Neuronal stem cell (in vitro differentiated cells): ENCODE measurements around the gene PSMA6.

Source experiments
- DNase-seq: peaks from one replicate; pipeline ENCODE4 v3.0.0-alpha.2; 2013; ENCODE audit warnings: low spot score
- H2AFZ ChIP-seq: one replicate; pipeline ENCODE4 v1.6.1; 2013; ENCODE audit warnings: mild to moderate bottlenecking, low read length, inconsistent platforms
- H2AK5ac ChIP-seq: 2 replicates; pipeline ENCODE4 v1.6.1; 2013; ENCODE audit warnings: low read depth, mild to moderate bottlenecking, inconsistent platforms, low read length, moderate library complexity, mixed read lengths
- H2BK120ac ChIP-seq: 2 replicates; pipeline ENCODE4 v1.6.1; 2013; ENCODE audit warnings: low read depth, mild to moderate bottlenecking, inconsistent platforms, low read length, moderate library complexity, mixed read lengths
- H2BK12ac ChIP-seq: one replicate; pipeline ENCODE4 v1.6.1; 2013; ENCODE audit warnings: low read length, inconsistent platforms
- H2BK15ac ChIP-seq: 2 replicates; pipeline ENCODE4 v1.6.1; 2013; ENCODE audit warnings: mild to moderate bottlenecking, low read length, inconsistent platforms, mixed read lengths
- H2BK5ac ChIP-seq: one replicate; pipeline ENCODE4 v1.6.1; 2013; ENCODE audit warnings: inconsistent platforms, mild to moderate bottlenecking, low read length, moderate library complexity
- H3K14ac ChIP-seq: one replicate; pipeline ENCODE4 v1.6.1; 2013; ENCODE audit warnings: low read length, inconsistent platforms
- H3K18ac ChIP-seq: 2 replicates; pipeline ENCODE4 v1.6.1; 2013; ENCODE audit warnings: low read length, inconsistent platforms
- H3K23ac ChIP-seq: 2 replicates; pipeline ENCODE4 v1.6.1; 2013; ENCODE audit warnings: low read depth, mild to moderate bottlenecking, mixed read lengths, low read length, inconsistent platforms; ENCODE audit not compliant: poor library complexity
- H3K27ac ChIP-seq: replicated peaks from 3 replicates; pipeline ENCODE4 v1.5.1; 2013; ENCODE audit warnings: low read length, inconsistent platforms
- H3K27me3 ChIP-seq, 3 experiments: 2 replicates each; pipeline ENCODE4 v1.6.1; 2013; ENCODE audit warnings: low read length in 3 of 3, mild to moderate bottlenecking in 2 of 3, inconsistent platforms in 1 of 3, low read depth in 1 of 3, mixed read lengths in 1 of 3, moderate library complexity in 1 of 3; ENCODE audit not compliant: control insufficient read depth in 3 of 3, insufficient read depth in 3 of 3
- H3K36me3 ChIP-seq, 2 donors: replicated peaks in 1 of 2; 2 replicates each; pipeline ENCODE4 v1.6.1; 2013; ENCODE audit warnings: low read length in 2 of 2; ENCODE audit not compliant: control insufficient read depth in 2 of 2, insufficient read depth in 2 of 2
- H3K4ac ChIP-seq: 2 replicates; pipeline ENCODE4 v1.6.1; 2013; ENCODE audit warnings: inconsistent platforms, mild to moderate bottlenecking, low read length, moderate library complexity
- H3K4me1 ChIP-seq, 2 donors: 1 replicate in 1 of 2; 2 replicates in 1 of 2; pipeline ENCODE4 v1.6.1; 2013; ENCODE audit warnings: low read length in 2 of 2, low read depth in 1 of 2; ENCODE audit not compliant: control insufficient read depth in 2 of 2, insufficient read depth in 1 of 2
- H3K4me2 ChIP-seq: one replicate; pipeline ENCODE4 v1.6.1; 2013; ENCODE audit warnings: mild to moderate bottlenecking, low read length, inconsistent platforms; ENCODE audit not compliant: insufficient read depth, poor library complexity, severe bottlenecking
- H3K4me3 ChIP-seq, 2 donors: 2 replicates each; pipeline ENCODE4 v1.5.1; 2013; ENCODE audit warnings: low read length in 2 of 2, mild to moderate bottlenecking in 2 of 2, inconsistent platforms in 1 of 2, moderate library complexity in 1 of 2
- H3K79me1 ChIP-seq: one replicate; pipeline ENCODE4 v1.6.1; 2013; ENCODE audit warnings: low read depth, mild to moderate bottlenecking, inconsistent platforms, low read length, moderate library complexity
- H3K9ac ChIP-seq: one replicate; pipeline ENCODE4 v1.6.1; 2013; ENCODE audit warnings: mild to moderate bottlenecking, low read depth, low read length, inconsistent platforms; ENCODE audit not compliant: poor library complexity
- H3K9me3 ChIP-seq, 2 donors: replicated peaks in 1 of 2; 2 replicates each; pipeline versions ENCODE3 to v1.6.1; 2013; ENCODE audit warnings: low read length in 2 of 2, mild to moderate bottlenecking in 2 of 2, inconsistent platforms in 1 of 2, low read depth in 1 of 2, mixed read lengths in 1 of 2, moderate library complexity in 1 of 2; ENCODE audit not compliant: control insufficient read depth in 2 of 2, insufficient read depth in 1 of 2
- H4K8ac ChIP-seq: one replicate; pipeline ENCODE4 v1.6.1; 2013; ENCODE audit warnings: low read depth, mild to moderate bottlenecking, inconsistent platforms, low read length, moderate library complexity
- H4K91ac ChIP-seq: one replicate; pipeline ENCODE4 v1.6.1; 2013; ENCODE audit warnings: low read length, low read depth, mild to moderate bottlenecking, inconsistent platforms; ENCODE audit not compliant: poor library complexity
- WGBS, 2 donors: extraction: QIAGEN DNeasy Blood & Tissue Kit; methylation state at CpG; one replicate each; pipeline ENCODE4 v1.1.7; 2013; ENCODE audit warnings: missing lambda C conversion rate in 2 of 2, mixed read lengths in 1 of 2; ENCODE audit not compliant: insufficient read length in 2 of 2, insufficient replicate concordance in 1 of 2; ENCODE audit errors: extremely low coverage in 2 of 2; 5-methylcytosine and 5-hydroxymethylcytosine counted together

The PSMA6 gene

GRCh38 chr14:35362911-35363374 lies 70.8 kb downstream of the PSMA6 start:
- Histone ChIP-seq H4K91ac (peak overlapping the region; percentile 76), H2AFZ (peak overlapping the region; percentile 63), H2BK5ac (no peak overlapping the region), H3K4me3 (peak overlapping the region in 1 of 2 donors; percentile 69), H3K36me3 (no peaks in the 10 kb centered on the region), H3K23ac (peak overlapping the region; percentile 86), H3K9me3 (peaks cover 0 to 2% of the 10 kb centered on the region in 2 donors), H3K79me1 (no peaks in the 10 kb centered on the region), H3K14ac (no peak overlapping the region), H3K4ac (no peak overlapping the region), H3K27ac (no peak overlapping the region), H2BK120ac (no peak overlapping the region), H3K27me3 (no peaks in the 10 kb centered on the region), H2BK12ac (no peak overlapping the region), H3K4me1 (peaks cover 20 to 25% of the 10 kb centered on the region in 2 donors), H4K8ac (peak overlapping the region; percentile 100), H3K4me2 (no peak overlapping the region), H3K18ac (peak overlapping the region; percentile 73), H2AK5ac (no peak overlapping the region), H3K9ac (peak overlapping the region; percentile 85), H2BK15ac (no peak overlapping the region)
- DNase-seq = no peak
- WGBS, 2 donors = no CpG with 5 or more reads among the region's 25 CpGs

- H2AK5ac ChIP-seq = peak overlapping the region; percentile 81
- no peak overlapping the region for H2BK5ac ChIP-seq
- peaks cover 27 to 35% of the 10 kb centered on the region in 2 donors for H3K4me1 ChIP-seq
- H3K27me3 ChIP-seq = no peaks in the 10 kb centered on the region
- no peak overlapping the region for H3K27ac ChIP-seq
- peak overlapping the region; percentile 67 for H3K18ac ChIP-seq
- peaks cover 0 to 2% of the 10 kb centered on the region in 2 donors for H3K9me3 ChIP-seq
- peak overlapping the region; percentile 48 for H3K23ac ChIP-seq
- H3K4me3 ChIP-seq = no peak overlapping the region
- no peak overlapping the region for H2BK120ac ChIP-seq
- H2BK12ac ChIP-seq = no peak overlapping the region
- H2AFZ ChIP-seq = peak overlapping the region; percentile 64
- H3K9ac ChIP-seq = no peak overlapping the region
- H3K14ac ChIP-seq = peak overlapping the region; percentile 10
- DNase-seq = no peak
- WGBS, 2 donors = no CpG with 5 or more reads among the region's 13 CpGs
- peak overlapping the region; percentile 91 for H2BK15ac ChIP-seq
- H3K4me2 ChIP-seq = no peak overlapping the region
- H3K36me3 ChIP-seq = no peaks in the 10 kb centered on the region
- H4K8ac ChIP-seq = no peak overlapping the region
- no peak overlapping the region for H4K91ac ChIP-seq
- no peaks in the 10 kb centered on the region for H3K79me1 ChIP-seq
- H3K4ac ChIP-seq = no peak overlapping the region
These were observed 73.2 kb downstream of the PSMA6 start for GRCh38 chr14:35365130-35366055.

GRCh38 chr14:35366056-35366451 lies 73.9 kb downstream of the PSMA6 start:
- Histone ChIP-seq H3K9me3 (peaks cover 2 to 6% of the 10 kb centered on the region in 2 donors), H4K8ac (no peak overlapping the region), H4K91ac (no peak overlapping the region), H3K18ac (peak overlapping the region; percentile 67), H3K4me1 (peaks cover 27 to 35% of the 10 kb centered on the region in 2 donors), H3K14ac (peak overlapping the region; percentile 10), H3K4me2 (no peak overlapping the region), H3K23ac (peak overlapping the region; percentile 48), H2BK15ac (peak overlapping the region; percentile 91), H2BK5ac (no peak overlapping the region), H2BK12ac (peak overlapping the region; percentile 58), H3K79me1 (no peaks in the 10 kb centered on the region), H3K9ac (peak overlapping the region; percentile 52), H2BK120ac (no peak overlapping the region), H2AFZ (peak overlapping the region; percentile 64), H3K4me3 (no peak overlapping the region), H3K4ac (no peak overlapping the region), H3K27ac (no peak overlapping the region), H3K27me3 (no peaks in the 10 kb centered on the region), H3K36me3 (no peaks in the 10 kb centered on the region), H2AK5ac (peak overlapping the region; percentile 81)
- no CpG with 5 or more reads among the region's 12 CpGs for WGBS, 2 donors
- DNase-seq = no peak

GRCh38 chr14:35366521-35366976 lies 74.4 kb downstream of the PSMA6 start:
- WGBS, 2 donors = no CpG with 5 or more reads among the region's 8 CpGs
- Histone ChIP-seq H3K79me1 (no peaks in the 10 kb centered on the region), H4K91ac (peak overlapping the region; percentile 68), H2BK120ac (no peak overlapping the region), H3K36me3 (no peaks in the 10 kb centered on the region), H3K18ac (peak overlapping the region; percentile 88), H3K14ac (no peak overlapping the region), H3K27me3 (no peaks in the 10 kb centered on the region), H3K4me2 (no peak overlapping the region), H2BK15ac (peak overlapping the region; percentile 91), H3K23ac (no peak overlapping the region), H2BK12ac (no peak overlapping the region), H2AK5ac (peak overlapping the region; percentile 81), H3K4me3 (peak overlapping the region in 1 of 2 donors; percentile 15), H2BK5ac (no peak overlapping the region), H2AFZ (no peak overlapping the region), H3K9me3 (peaks cover 2 to 10% of the 10 kb centered on the region in 2 donors), H4K8ac (no peak overlapping the region), H3K9ac (peak overlapping the region; percentile 34), H3K4ac (peak overlapping the region; percentile 77), H3K4me1 (peaks cover 27 to 35% of the 10 kb centered on the region in 2 donors), H3K27ac (no peak overlapping the region)
- DNase-seq = no peak
